ENCODE results near the gene MOV10. TPM values are rescaled to one million over a fixed set of nuclear protein-coding genes. Genes with fewer than 3 reads are reported as not detected.
A peak's percentile ranks its signal among the peaks of the same experiment; 100 is the strongest.

The MOV10 gene
- total and polyA plus RNA-seq, 9 of the 15 experiments (the other 6 are each of a cell fraction or from before 2014, with no cell fraction given), result 16.7 to 105 (median 49.5) TPM

DNA sequence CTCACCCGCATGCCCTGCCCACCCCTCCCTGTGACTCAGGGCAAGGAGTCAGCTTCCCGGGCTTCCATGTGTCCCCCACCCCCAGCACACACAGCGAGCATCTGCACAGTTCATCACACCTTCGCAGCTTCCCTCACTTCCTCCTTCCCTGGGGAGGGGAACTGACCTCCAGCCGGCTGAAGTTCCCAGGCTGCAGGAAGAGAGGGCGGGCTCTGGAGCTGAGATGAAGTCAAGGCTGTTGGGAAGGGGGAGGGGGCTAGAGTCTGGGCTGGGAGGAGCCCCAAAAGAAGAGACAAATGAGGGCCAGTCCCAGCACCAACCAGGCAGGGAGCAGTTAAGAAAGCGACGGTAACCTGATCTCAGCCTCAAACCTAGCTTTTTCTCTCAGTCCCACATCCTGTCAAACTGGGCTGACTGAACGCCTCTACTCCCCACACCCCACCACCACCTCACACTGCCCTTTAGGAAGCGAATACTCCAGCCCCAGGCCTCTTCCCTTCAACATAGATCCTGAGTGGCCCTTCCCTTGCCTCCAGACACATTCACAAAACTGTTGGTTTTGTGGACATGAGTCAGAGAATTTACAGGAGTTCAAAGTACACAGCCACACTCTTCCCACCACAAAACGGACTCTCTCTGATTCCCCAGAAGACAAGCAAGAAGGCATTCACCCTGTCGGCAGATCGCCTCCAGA, 30.6 kb downstream of the MOV10 start (continued):
- peak; percentile 66 for TF ChIP-seq GABPB1 (CRISPR knock-in tag; IDR thresholded peaks at IDR 0.05)
- TF ChIP-seq ATF1 (CRISPR knock-in tag; IDR thresholded peaks at IDR 0.05), result no peak
- TF ChIP-seq ATF1 (tag; IDR thresholded peaks at IDR 0.05), result peak; percentile 51
- TF ChIP-seq, protein P1, sequence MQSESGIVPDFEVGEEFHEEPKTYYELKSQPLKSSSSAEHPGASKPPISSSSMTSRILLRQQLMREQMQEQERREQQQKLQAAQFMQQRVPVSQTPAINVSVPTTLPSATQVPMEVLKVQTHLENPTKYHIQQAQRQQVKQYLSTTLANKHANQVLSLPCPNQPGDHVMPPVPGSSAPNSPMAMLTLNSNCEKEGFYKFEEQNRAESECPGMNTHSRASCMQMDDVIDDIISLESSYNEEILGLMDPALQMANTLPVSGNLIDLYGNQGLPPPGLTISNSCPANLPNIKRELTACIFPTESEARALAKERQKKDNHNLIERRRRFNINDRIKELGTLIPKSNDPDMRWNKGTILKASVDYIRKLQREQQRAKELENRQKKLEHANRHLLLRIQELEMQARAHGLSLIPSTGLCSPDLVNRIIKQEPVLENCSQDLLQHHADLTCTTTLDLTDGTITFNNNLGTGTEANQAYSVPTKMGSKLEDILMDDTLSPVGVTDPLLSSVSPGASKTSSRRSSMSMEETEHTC (IDR thresholded peaks at IDR 0.05), result 0 out of 2 replicates have a peak, but pooled peaks have one; percentile 7
- no peak for TF ChIP-seq CBFA2T2 (conservative IDR thresholded peaks at IDR 0.05)
- peak; percentile 73; the same call in 1 of the 2 replicates for TF ChIP-seq GTF2F1 (IDR thresholded peaks at IDR 0.05; ENCODE audit: low read depth, low read length)
- TF ChIP-seq RFX1 (IDR thresholded peaks at IDR 0.05), result no peak
- no peak for TF ChIP-seq NONO (IDR thresholded peaks at IDR 0.05; ENCODE audit: low read depth in 2 of 2, low read length in 1 of 2)
- TF ChIP-seq NUFIP1 (IDR thresholded peaks at IDR 0.05; ENCODE audit: partially characterized antibody), result no peak
- TF ChIP-seq TAF1 (IDR thresholded peaks at IDR 0.05; ENCODE audit: control insufficient read depth, extremely low read depth, insufficient read depth, low read length, severe bottlenecking), result peak; percentile 98
- no peak for TF ChIP-seq SAFB (IDR thresholded peaks at IDR 0.05; ENCODE audit: borderline replicate concordance, low read depth, low read length)
- no peak for TF ChIP-seq PTTG1 (tag; IDR thresholded peaks at IDR 0.05; ENCODE audit: low read depth)
- no peak for TF ChIP-seq TAF15 (IDR thresholded peaks at IDR 0.05; ENCODE audit: low read depth, low read length)
- no peak for TF ChIP-seq HDAC6 (IDR thresholded peaks at IDR 0.05; ENCODE audit: low read depth, low read length)
- TF ChIP-seq, protein P2, sequence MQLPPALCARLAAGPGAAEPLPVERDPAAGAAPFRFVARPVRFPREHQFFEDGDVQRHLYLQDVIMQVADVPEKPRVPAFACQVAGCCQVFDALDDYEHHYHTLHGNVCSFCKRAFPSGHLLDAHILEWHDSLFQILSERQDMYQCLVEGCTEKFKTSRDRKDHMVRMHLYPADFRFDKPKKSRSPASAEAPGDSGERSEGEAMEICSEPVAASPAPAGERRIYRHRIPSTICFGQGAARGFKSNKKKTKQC (CRISPR knock-in tag; IDR thresholded peaks at IDR 0.05), result no peak
- no peak for TF ChIP-seq ZBTB26 (CRISPR knock-in tag; IDR thresholded peaks at IDR 0.05)
- no peak for TF ChIP-seq ADNP (tag; IDR thresholded peaks at IDR 0.05)
- TF ChIP-seq TCF7L2 (IDR thresholded peaks at IDR 0.05; ENCODE audit: low read depth, low read length), result no peak
- peak; percentile 26; the same call in 1 of the 2 replicates for TF ChIP-seq CXXC5 (CRISPR knock-in tag; IDR thresholded peaks at IDR 0.05)
- TF ChIP-seq PHF20 (IDR thresholded peaks at IDR 0.05; ENCODE audit: partially characterized antibody), result no peak
- no peak for TF ChIP-seq NFE2L1 (tag; IDR thresholded peaks at IDR 0.05; ENCODE audit: borderline replicate concordance, low read depth)
- TF ChIP-seq POLR2AphosphoS5 (IDR thresholded peaks at IDR 0.05; ENCODE audit: control insufficient read depth, insufficient read depth, low read depth, low read length), result peak; percentile 91
- TF ChIP-seq, protein P3, sequence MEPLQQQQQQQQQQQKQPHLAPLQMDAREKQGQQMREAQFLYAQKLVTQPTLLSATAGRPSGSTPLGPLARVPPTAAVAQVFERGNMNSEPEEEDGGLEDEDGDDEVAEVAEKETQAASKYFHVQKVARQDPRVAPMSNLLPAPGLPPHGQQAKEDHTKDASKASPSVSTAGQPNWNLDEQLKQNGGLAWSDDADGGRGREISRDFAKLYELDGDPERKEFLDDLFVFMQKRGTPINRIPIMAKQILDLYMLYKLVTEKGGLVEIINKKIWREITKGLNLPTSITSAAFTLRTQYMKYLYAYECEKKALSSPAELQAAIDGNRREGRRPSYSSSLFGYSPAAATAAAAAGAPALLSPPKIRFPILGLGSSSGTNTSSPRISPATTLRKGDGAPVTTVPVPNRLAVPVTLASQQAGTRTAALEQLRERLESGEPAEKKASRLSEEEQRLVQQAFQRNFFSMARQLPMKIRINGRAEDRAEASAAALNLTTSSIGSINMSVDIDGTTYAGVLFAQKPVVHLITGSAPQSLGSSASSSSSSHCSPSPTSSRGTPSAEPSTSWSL (CRISPR knock-in tag; IDR thresholded peaks at IDR 0.05; ENCODE audit: borderline replicate concordance), result no peak
- TF ChIP-seq MYC (IDR thresholded peaks at IDR 0.05; ENCODE audit: low read depth, low read length), result 0 out of 2 replicates have a peak, but pooled peaks have one; percentile 65
- TF ChIP-seq MYC (CRISPR knock-in tag; IDR thresholded peaks at IDR 0.05; ENCODE audit: borderline replicate concordance, low read depth), result no peak
